Peyer's patch (tissue), 4 donors: ENCODE data around the gene ASCC3.

Experiments used
- POLR2A ChIP-seq, 2 donors: fragments of 450-650 bp; IDR thresholded peaks; one replicate each; pipeline ENCODE4 v1.5.1; 2017; ENCODE audit warnings: antibody characterized with exemption in 2 of 2, mild to moderate bottlenecking in 2 of 2, moderate library complexity in 2 of 2
- TF ChIP-seq, protein P1 (sequence below), 6 experiments: fragments of 450-650 bp in 4 of 6; fragments of 200-600 bp in 2 of 6; sonication (generic) in 1 of 6; IDR thresholded peaks; one replicate each; pipeline ENCODE4 v1.5.1; 2017 to 2019; ENCODE audit warnings: antibody characterized with exemption in 6 of 6, mild to moderate bottlenecking in 3 of 6, moderate library complexity in 1 of 6

DNA sequence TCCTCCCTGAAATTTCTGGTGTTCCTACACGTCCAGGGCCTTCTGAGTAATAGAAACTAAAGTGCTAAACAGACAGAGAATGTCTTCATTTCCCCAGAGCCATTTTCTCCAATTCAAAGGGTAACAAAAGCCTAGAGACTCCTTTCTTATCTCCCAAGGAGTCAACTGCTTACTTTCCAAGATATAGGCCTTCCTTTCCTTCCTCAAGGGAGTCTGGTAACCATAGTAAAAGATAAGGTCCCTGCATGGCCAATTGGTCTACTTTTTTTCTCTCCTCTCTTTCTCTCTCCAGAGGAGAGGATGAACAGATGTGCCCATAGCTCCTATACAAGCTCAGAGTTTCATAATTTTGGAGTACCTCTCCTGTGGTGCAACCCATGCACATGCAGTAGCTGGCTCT, 185.7 kb downstream of the ASCC3 start:
- TF ChIP-seq POLR2A (IDR thresholded peaks at IDR 0.05), result no peak
- TF ChIP-seq, protein P1, sequence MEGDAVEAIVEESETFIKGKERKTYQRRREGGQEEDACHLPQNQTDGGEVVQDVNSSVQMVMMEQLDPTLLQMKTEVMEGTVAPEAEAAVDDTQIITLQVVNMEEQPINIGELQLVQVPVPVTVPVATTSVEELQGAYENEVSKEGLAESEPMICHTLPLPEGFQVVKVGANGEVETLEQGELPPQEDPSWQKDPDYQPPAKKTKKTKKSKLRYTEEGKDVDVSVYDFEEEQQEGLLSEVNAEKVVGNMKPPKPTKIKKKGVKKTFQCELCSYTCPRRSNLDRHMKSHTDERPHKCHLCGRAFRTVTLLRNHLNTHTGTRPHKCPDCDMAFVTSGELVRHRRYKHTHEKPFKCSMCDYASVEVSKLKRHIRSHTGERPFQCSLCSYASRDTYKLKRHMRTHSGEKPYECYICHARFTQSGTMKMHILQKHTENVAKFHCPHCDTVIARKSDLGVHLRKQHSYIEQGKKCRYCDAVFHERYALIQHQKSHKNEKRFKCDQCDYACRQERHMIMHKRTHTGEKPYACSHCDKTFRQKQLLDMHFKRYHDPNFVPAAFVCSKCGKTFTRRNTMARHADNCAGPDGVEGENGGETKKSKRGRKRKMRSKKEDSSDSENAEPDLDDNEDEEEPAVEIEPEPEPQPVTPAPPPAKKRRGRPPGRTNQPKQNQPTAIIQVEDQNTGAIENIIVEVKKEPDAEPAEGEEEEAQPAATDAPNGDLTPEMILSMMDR (IDR thresholded peaks at IDR 0.05), result no peak
